Stimulated activated CD4-positive, alpha-beta T cell treated with anti-CD3 and anti-CD28 coated beads, Interleukin-4, amount 100 ng/mL, for 24 hours (primary cell): ENCODE measurements around the gene EPS15.
"Not testable (repeated sequence)": the region's sequence is repeated elsewhere in the genome, so short reads cannot be mapped to it uniquely, and the experiment has no call there.

ENCODE experiments used
- DNase-seq: peaks from one replicate; pipeline ENCODE4 v3.0.0-alpha.2; 2020

The EPS15 gene

GRCh38 chr1:51519048-51519864 is at the start of gene EPS15:
EPS15 (minus strand) TSS chr1:51519266; CDS start chr1:51519231, 35 bp downstream.
- DNase-seq, result peak; percentile 82

DNA sequence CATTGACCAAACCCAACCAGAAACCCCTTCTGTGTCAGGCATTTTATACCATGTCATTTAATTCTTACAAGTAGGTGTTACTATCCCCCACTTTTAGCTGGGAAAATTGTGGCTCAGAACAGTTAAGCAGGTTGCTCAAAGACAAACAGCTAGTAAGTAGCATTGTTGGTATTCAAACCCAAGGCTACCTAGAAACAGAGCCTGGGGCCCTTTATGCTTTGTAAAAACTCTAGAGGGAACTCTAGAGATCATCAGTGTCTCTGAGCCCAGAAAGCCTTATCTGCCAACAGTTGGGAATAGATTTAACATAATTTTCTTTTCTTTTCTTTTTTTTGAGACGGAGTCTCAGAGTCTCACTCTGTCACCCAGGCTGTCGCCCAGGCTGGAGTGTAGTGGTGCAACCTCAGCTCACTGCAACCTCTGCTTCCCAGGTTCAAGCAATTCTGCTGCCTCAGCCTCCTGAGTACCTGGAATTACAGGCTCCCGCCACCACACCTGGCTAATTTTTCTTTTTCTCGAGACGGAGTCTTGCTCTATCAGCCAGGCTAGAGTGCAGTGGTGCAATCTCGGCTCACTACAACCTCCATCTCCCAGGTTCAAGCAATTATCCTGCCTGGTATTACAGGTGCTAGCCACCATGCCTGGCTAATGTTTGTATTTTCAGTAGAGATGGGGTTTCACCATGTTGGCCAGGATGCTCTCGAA is 49.3 kb upstream of the EPS15 start:
- no peak for DNase-seq

GRCh38 chr1:51567653-51568052 is 48.6 kb upstream of the EPS15 start:
- DNase-seq, result no peak

- no peak for DNase-seq
Observed at GRCh38 chr1:51566260-51566659, 47.2 kb upstream of the EPS15 start.

- no peak for DNase-seq
Observed at GRCh38 chr1:51565009-51565408, 45.9 kb upstream of the EPS15 start.

- peak; percentile 15 for DNase-seq
Observed at GRCh38 chr1:51564124-51564523, 45.1 kb upstream of the EPS15 start.

- no peak for DNase-seq
Observed at GRCh38 chr1:51561702-51562101, 42.6 kb upstream of the EPS15 start.

DNA sequence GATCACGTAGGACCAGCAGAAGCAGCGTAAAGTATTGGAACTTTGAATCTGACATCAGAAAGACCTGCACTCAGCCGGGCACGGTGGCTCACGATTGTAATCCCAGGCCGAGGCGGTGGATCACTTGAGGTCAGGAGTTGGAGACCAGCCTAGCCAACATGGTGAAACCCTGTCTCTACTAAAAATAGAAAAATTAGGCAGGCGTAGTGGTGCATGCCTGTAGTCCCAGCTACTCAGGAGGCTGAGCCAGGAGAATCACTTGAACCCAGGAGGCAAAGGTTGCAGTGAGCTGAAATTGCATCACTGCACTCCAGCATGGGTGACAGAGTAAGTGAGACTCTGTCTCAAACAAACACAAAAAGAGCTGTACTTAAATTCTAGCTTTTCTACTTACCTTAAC is 41.8 kb upstream of the EPS15 start:
- DNase-seq, result not testable (repeated sequence)

DNA sequence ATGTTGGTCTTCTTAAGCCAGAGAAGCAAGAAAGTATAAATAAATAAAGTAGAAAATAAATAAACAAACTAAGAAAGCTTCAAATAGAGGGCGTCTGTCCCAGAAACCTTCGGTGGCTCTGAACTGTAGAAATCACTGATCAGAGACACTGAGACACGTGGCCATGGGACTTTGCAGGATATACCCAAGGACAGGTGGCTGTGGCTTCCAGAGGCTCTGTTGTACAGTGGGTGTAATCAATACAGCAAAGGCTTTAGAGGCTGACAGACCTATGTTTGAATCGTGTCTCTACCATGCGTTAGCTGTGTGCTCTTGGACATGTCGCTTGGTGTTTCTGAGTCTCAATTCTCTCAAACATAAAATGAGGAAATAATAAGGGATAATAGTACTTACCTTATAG is 41.0 kb upstream of the EPS15 start:
- no peak for DNase-seq

DNA sequence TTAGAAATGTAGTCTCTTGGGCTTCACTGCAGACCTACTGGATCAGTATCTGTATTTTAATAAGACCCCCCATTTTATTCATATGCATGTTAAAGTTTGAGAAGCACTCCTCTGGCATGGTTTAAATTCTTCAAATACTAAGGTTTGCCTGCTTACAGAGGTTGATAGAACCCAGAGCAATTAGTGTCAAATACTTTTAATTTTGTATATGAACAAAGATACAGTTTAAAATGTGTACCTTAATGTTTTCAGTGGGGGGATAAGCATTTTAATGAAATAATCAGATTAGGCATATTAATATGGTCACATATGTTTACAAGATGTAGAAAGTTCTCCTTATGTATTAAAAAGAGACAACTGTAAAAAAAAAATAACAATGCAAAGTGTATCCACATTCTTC is 40.4 kb upstream of the EPS15 start:
- no peak for DNase-seq

DNA sequence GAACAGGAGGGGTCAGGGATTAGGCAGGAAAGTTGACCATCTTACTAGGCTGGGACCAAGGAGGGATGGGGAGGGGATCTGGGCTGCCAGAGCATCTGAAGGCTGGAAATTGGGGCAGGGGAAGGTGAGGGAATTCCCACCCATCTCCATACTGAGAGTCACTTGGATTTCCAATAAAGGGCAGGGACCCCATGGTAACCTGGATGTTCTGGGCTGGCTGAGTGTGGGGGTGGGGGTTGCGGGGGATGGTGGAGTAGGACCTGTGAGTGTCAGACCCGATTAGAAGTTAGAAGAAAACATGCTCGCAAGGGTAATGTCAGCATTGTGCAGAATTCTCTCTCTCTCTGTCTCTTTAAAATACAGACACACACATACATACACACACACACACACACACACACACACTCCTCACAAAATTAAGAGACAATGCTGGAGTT is 40.0 kb upstream of the EPS15 start:
- DNase-seq, result no peak

DNA sequence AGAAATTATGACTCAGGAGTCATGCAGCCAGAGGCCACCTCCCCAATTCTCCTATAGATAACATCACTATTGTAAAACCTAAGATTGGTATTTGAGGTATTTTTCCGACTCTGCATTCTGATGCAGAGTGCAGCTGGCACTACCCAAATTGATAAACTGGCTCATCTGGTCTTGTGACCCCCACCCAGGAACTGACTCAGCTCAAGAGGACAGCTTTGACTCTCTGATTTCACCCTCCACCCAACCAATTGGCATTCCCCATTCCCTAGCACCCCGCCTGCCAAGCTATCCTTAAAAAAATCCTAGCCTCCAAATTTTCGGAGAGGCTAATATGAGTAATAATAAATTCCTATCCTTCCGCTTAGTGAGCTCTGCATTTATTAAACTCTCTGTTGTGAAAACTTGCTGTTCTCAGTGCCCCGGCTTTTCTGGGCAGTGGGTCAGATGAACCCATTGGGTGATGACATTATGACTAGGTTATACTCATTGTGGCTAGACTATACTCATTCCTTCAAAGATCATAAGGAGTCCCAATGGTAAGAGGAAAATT is 39.4 kb upstream of the EPS15 start:
- DNase-seq, result no peak

DNA sequence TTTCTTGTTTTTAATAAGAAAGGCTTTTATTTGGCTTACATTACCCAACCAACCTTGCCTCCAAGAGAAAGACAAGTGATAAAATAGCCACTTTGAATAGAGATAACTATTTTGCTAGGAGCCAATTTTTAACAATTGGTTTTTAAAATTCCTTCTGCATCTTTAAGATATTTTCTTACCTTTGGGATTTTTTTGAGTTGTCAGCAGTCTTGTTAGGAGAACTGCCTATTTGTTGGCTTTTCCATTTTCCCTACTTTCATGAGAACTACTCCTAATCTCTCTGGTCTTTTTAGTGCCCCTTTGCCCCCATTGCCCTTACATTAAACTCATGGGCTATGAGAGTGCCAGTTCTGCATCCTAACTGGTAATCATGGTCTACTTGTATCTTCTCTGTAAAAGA is 38.1 kb upstream of the EPS15 start:
- DNase-seq, result no peak

DNA sequence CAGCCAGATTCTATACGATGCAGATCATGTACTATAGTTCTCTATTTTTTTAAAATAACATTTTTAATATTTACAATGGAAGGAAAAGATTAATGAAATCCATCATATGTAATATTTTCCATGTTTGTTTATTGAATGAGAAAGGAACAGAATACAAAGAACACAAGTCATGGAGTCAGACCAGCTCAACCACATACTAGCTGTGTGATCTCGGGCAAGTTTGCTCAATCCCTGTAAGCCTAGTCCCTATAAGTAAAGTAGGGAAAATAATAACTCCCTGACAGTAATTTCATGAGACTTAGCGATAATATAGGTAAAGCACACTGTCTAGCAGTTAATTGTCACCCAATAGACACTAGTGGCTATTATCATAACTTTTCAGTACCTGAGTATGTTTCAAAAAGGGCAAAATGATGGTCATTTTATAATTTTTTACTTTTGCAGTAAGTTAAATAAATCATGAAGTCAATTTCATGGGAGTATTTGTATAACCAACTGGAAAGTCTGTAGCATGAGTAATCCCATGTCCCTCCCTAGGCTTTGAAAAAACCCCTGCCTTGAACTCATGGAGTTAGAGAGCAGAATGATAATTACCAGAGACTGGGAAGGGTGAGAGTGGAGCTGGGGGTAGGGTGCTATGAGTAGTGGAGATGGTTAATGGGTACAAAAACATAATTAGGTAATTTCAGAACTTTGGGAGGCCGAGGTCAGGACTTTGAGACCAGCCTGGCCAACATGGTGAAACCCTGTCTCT is 37.0 kb upstream of the EPS15 start:
- no peak for DNase-seq

DNA sequence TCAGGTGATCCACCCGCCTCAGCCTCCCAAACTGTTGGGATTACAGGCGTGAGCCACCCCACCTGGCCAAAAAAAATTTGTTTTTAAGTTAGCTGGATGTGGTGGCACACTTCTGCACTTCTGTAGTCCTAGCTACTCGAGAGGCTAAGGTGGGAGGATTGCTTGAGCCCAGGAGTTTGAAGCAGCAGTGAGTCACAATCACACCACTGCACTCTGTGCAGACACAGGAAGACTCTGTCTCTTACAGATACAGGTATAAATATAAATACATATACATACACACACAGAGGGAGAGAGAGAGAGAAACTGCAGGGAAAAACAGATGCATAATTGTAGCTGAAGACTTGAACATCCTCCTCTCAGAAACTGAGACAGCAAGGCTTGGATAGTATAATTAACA is 34.8 kb upstream of the EPS15 start:
- no peak for DNase-seq

DNA sequence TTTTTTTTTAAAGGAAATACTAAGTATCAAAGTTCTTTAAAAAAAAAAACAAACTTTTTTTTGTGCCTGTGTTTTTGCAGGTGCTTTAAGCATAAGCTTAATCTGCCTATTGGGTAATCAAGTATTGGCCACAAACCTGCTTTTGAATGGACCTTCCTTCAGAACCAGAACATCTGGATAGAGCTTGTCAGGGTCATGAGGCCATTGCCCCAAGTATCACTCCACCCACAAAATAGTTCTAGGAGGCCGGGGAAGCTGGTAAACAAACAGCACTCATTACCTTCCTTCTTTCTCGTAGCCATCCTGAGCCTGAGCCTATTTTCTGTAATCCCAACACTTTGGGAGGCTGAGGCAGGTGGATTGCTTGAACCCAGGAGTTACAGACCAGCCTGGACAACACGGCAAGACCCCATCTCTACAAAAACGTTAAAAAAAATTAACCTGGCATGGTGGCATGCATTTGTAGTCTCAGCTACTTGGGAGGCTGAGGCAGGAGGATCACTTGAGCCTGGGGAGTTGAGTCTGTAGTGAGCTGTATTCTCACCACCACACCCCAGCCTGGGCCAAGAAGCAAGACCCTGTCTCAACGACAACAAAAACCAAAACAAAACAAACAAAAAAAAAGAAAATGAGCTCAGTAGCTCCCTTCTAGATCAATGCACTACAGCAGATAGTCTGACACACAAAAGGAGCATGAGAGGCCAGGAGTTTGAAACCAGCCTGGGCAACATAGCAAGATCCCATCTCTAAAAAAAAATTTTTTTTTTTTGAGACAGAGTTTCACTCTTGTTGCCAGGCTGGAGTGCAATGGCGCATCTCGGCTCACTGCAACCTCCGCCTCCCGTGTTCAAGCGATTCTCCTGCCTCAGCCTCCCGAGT is 34.1 kb upstream of the EPS15 start:
- no peak for DNase-seq

GRCh38 chr1:51551848-51552296 is 32.8 kb upstream of the EPS15 start:
- no peak for DNase-seq

DNA sequence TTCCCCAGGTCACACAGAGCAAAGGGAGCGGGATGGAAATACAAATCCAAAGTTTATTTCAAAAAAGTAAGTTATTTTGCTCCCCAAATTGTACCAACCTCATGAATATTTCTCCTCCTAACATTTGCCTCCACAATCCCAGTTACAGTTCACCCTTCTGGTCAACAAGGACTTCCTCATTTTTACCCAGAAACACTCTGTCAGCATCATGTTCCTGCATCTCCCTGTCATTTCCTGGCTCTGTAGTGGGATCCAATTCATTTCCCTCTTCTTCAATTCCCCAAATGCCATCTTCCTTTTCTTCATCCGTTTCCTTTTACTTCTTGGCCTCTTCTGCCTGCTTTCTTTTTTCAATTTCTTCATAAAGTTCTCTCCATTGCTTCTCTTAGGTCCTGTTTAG is 32.0 kb upstream of the EPS15 start:
- DNase-seq, result no peak

GRCh38 chr1:51549901-51550300 is 30.8 kb upstream of the EPS15 start:
- DNase-seq, result no peak

GRCh38 chr1:51549016-51549619 is 30.1 kb upstream of the EPS15 start:
- no peak for DNase-seq

GRCh38 chr1:51543858-51544257 is 24.8 kb upstream of the EPS15 start:
- no peak for DNase-seq
